GM12878 (cell line): ENCODE results near the gene CNTNAP5. TPM values are rescaled to one million over a fixed set of nuclear protein-coding genes. Genes with fewer than 3 reads are reported as not detected.

ENCODE experiments used
- ATAC-seq: fragments of 200-7000 bp; cut with Tn5 transposase; 3 replicates; pipeline ENCODE4 v1.9.1; 2020; ENCODE audit warnings: mild to moderate bottlenecking, moderate library complexity
- BruUV-seq: library from RNA; stranded (reverse); fragments of 400-500 nt; replicated peaks from 2 replicates; lab custom pipeline; 2021; lab: Mats Ljungman, UMichigan
- CTCF ChIA-PET: fragments of 300-600 bp; sonication (Branson Sonifier 250); formaldehyde crosslinking; extraction: SDS; loops from one replicate; lab custom pipeline; 2021; ENCODE audit warnings: inconsistent platforms; lab: Yijun Ruan, JAX
- POLR2A ChIA-PET: fragments of 350-600 bp; formaldehyde crosslinking; extraction: SDS; loops from one replicate; lab custom pipeline; 2021; ENCODE audit warnings: inconsistent platforms; lab: Charles Lee
- RAD21 ChIA-PET: fragments of 300-600 bp; sonication (Branson Sonifier 250); formaldehyde crosslinking; loops from one replicate; lab custom pipeline; 2023; ENCODE audit warnings: antibody characterized with exemption; ENCODE audit not compliant: unreplicated experiment; lab: Charles Lee
- SMC1A ChIA-PET: fragments of 300-600 bp; sonication (Branson Sonifier 250); formaldehyde crosslinking; loops from one replicate; lab custom pipeline; 2023; ENCODE audit not compliant: unreplicated experiment, uncharacterized antibody; lab: Charles Lee
- DNase-seq: peaks from one replicate; pipeline ENCODE4 v3.0.0-alpha.2; 2011; ENCODE audit warnings: low read depth, low spot score
- FAIRE-seq: peaks from 3 replicates; lab custom pipeline; 2011; peaks lifted over from hg19 to GRCh38; lab: Jason Lieb, UNC
- H2AFZ ChIP-seq: 2 replicates; pipeline ENCODE4 v1.6.0; 2011; ENCODE audit warnings: low read depth, low read length, control low read depth; ENCODE audit not compliant: control insufficient read depth
- H3K27ac ChIP-seq: 2 replicates; pipeline ENCODE4 v1.5.1; 2011; ENCODE audit warnings: control low read depth; ENCODE audit not compliant: control insufficient read depth, insufficient read depth
- H3K27me3 ChIP-seq, 2 experiments: replicated peaks in 1 of 2; 2 replicates each; pipeline versions ENCODE4 v1.6.0 to v1.6.1; 2011; ENCODE audit warnings: low read length in 1 of 2; ENCODE audit not compliant: control insufficient read depth in 2 of 2, insufficient read depth in 2 of 2
- H3K36me3 ChIP-seq, 2 experiments: 2 replicates each; pipeline ENCODE4 v1.5.1; 2011; ENCODE audit warnings: low read length in 1 of 2; ENCODE audit not compliant: control insufficient read depth in 2 of 2, insufficient read depth in 2 of 2
- H3K4me1 ChIP-seq: 2 replicates; pipeline ENCODE4 v1.6.1; 2011; ENCODE audit warnings: mild to moderate bottlenecking, low read length, moderate library complexity, mixed read lengths; ENCODE audit not compliant: control insufficient read depth, insufficient read depth
- H3K4me2 ChIP-seq: 2 replicates; pipeline ENCODE4 v1.6.0; 2011; ENCODE audit warnings: control low read depth; ENCODE audit not compliant: control insufficient read depth, insufficient read depth
- H3K4me3 ChIP-seq: fragments of 200-600 bp; sonication (generic); 2 replicates; pipeline ENCODE4 v1.5.1; 2016
- H3K79me2 ChIP-seq: 2 replicates; pipeline ENCODE4 v1.6.0; 2011; ENCODE audit warnings: low read length; ENCODE audit not compliant: control insufficient read depth, insufficient read depth
- H3K9ac ChIP-seq: 2 replicates; pipeline ENCODE4 v1.8.0; 2011; ENCODE audit warnings: low read length, control low read depth, mixed read lengths; ENCODE audit not compliant: control insufficient read depth, insufficient read depth
- H3K9me3 ChIP-seq: replicated peaks from 3 replicates; pipeline ENCODE4 v1.5.1; 2011; ENCODE audit warnings: mild to moderate bottlenecking, low read length; ENCODE audit not compliant: control insufficient read depth, insufficient read depth
- H4K20me1 ChIP-seq: 2 replicates; pipeline ENCODE4 v1.6.0; 2011; ENCODE audit not compliant: control insufficient read depth, insufficient read depth
- ASH2L ChIP-seq: fragments of 300-600, 200-600 bp; sonication (generic); IDR thresholded peaks from 2 replicates; pipeline ENCODE4 v1.6.1; 2017; ENCODE audit warnings: low read depth, mild to moderate bottlenecking, borderline replicate concordance
- ATF3 ChIP-seq: IDR thresholded peaks from 2 replicates; pipeline ENCODE4 v1.6.1; 2011; ENCODE audit warnings: low read depth, mild to moderate bottlenecking, low read length, moderate library complexity, borderline replicate concordance; ENCODE audit errors: extremely low read depth
- BCL11A ChIP-seq: IDR thresholded peaks from 2 replicates; pipeline ENCODE4 v1.6.1; 2011; ENCODE audit warnings: low read depth, low read length
- KLF5 ChIP-seq: fragments of 450-650 bp; IDR thresholded peaks from 2 replicates; pipeline ENCODE4 v1.6.1; 2014; ENCODE audit warnings: mild to moderate bottlenecking; ENCODE audit not compliant: partially characterized antibody
- MEF2A ChIP-seq: IDR thresholded peaks from 2 replicates; pipeline ENCODE4 v1.6.1; 2011; ENCODE audit warnings: low read depth, mild to moderate bottlenecking, low read length, moderate library complexity; ENCODE audit not compliant: insufficient read depth
- POLR2AphosphoS5 ChIP-seq: IDR thresholded peaks from 2 replicates; pipeline ENCODE4 v1.6.1; 2011; ENCODE audit warnings: mild to moderate bottlenecking, low read length, inconsistent platforms
- REST ChIP-seq: IDR thresholded peaks from 2 replicates; pipeline ENCODE4 v1.6.1; 2012; ENCODE audit warnings: mild to moderate bottlenecking, low read depth, low read length
- ZBTB40 ChIP-seq: fragments of 450-650 bp; IDR thresholded peaks from 2 replicates; pipeline ENCODE4 v1.6.1; 2016; ENCODE audit warnings: mild to moderate bottlenecking, moderate library complexity, borderline replicate concordance
- WGBS: methylation state at CpG from one replicate; pipeline ENCODE4 v1.1.6; 2016; ENCODE audit warnings: low lambda C conversion rate; ENCODE audit not compliant: insufficient replicate concordance, insufficient coverage; ENCODE audit errors: missing lambda C conversion rate; 5-methylcytosine and 5-hydroxymethylcytosine counted together
- in situ Hi-C: fragments of 300-500 bp; cut with MboI; formaldehyde crosslinking; loops from 9 replicates; pipeline ENCODE4 v1.14.3; 2018; ENCODE audit warnings: mixed read lengths
- intact Hi-C: fragments of 100-400 bp; cut with micrococcal nuclease; formaldehyde crosslinking; loops from one replicate; pipeline ENCODE4 v1.14.2; 2022; ENCODE audit not compliant: unreplicated experiment
- polyA plus RNA-seq, 11 experiments: library from polyadenylated mRNA; depleted of rRNA in 4 of 11; unstranded in 6 of 11; stranded (reverse) in 5 of 11; fragments of >200 nt; fragmentation: Nextera tagmentation in 4 of 11; fragmentation: Illumina TruSeq in 1 of 11; extraction: Ambion mirVana in 4 of 11; extraction: Trizol in 1 of 11; gene quantifications; 1 replicate in 1 of 11; 2 replicates in 10 of 11; pipeline versions ENCODE4 v1.2.1 to v1.2.3, GENCODE V29; 2011 to 2016; ENCODE audit warnings: inconsistent platforms in 2 of 11, missing spikeins in 2 of 11, low read depth in 1 of 11
- total RNA-seq, 4 experiments: library from RNA; depleted of rRNA in 3 of 4; stranded (reverse); fragments of >200 nt in 3 of 4; fragmentation: Illumina TruSeq in 1 of 4; extraction: Trizol in 1 of 4; gene quantifications; 2 replicates each; pipeline versions ENCODE4 v1.2.1 to v1.2.3, GENCODE V29; 2013 to 2021
- TF ChIP-seq, protein P1 (sequence below): fragments of 450-650 bp; conservative IDR thresholded peaks from 2 replicates; pipeline ENCODE4 v1.6.1; 2017; ENCODE audit warnings: mild to moderate bottlenecking, moderate library complexity

CNTNAP5 gene
- total and polyA plus RNA-seq, 10 of the 15 experiments (the other 5 are each of a cell fraction or from before 2014, with no cell fraction given), result not detected

DNA sequence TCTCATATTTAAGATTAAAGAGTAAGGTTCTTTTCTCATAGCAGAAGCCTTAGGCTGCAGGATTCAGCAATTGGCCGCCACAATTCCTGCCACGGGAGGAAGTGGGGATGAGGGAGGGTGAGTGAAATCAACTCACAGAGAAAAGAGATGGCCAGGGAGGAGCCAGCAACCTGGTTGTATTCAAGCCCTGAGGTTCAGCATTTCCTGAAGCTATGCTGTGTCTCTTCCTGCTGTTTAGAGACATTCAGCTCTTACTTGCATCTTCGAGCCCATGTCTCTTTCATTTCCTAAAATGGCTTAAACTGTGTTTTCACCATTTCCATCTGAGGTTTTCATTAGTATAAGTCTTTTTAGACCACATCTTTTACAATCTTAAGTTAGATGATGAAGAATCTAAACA, 522.6 kb downstream of the CNTNAP5 start:
- Histone ChIP-seq H3K36me3 (no peaks in the 10 kb centered on the region), H3K4me2 (no peak overlapping the region), H4K20me1 (no peaks in the 10 kb centered on the region), H3K9me3 (no peaks in the 10 kb centered on the region), H3K27me3 (no peaks in the 10 kb centered on the region), H3K4me3 (no peak overlapping the region), H3K4me1 (no peaks in the 10 kb centered on the region), H2AFZ (no peak overlapping the region), H3K79me2 (no peaks in the 10 kb centered on the region), H3K27ac (no peak overlapping the region), H3K9ac (no peak overlapping the region)
- ChIA-PET CTCF (no interaction called here), RAD21 (no interaction called here), POLR2A (no interaction called here), SMC1A (no interaction called here)
- ATAC-seq, result no peak
- 0% methylated on average over 3 of the region's 3 CpGs for WGBS
- in situ Hi-C loops (no loop called here), intact Hi-C loops (no loop called here)
- TF ChIP-seq ASH2L, result no peak
- TF ChIP-seq KLF5, result no peak
- TF ChIP-seq, protein P1, sequence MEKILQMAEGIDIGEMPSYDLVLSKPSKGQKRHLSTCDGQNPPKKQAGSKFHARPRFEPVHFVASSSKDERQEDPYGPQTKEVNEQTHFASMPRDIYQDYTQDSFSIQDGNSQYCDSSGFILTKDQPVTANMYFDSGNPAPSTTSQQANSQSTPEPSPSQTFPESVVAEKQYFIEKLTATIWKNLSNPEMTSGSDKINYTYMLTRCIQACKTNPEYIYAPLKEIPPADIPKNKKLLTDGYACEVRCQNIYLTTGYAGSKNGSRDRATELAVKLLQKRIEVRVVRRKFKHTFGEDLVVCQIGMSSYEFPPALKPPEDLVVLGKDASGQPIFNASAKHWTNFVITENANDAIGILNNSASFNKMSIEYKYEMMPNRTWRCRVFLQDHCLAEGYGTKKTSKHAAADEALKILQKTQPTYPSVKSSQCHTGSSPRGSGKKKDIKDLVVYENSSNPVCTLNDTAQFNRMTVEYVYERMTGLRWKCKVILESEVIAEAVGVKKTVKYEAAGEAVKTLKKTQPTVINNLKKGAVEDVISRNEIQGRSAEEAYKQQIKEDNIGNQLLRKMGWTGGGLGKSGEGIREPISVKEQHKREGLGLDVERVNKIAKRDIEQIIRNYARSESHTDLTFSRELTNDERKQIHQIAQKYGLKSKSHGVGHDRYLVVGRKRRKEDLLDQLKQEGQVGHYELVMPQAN, result no peak
- TF ChIP-seq MEF2A, result no peak
- no peak for TF ChIP-seq ATF3
- no peak for TF ChIP-seq BCL11A
- TF ChIP-seq REST, result no peak
- no peak for TF ChIP-seq POLR2AphosphoS5
- TF ChIP-seq ZBTB40, result no peak
- DNase-seq, result no peak
- no TSS peak for BruUV-seq
- FAIRE-seq, result no peak
